Raji (cell line): ENCODE results near the gene PIM3.

Experiments used
- POLR2A ChIP-seq: IDR thresholded peaks from 2 replicates; pipeline ENCODE4 v1.6.1; 2011; ENCODE audit warnings: low read depth, low read length, control low read depth; ENCODE audit not compliant: insufficient read depth

Gene PIM3

GRCh38 chr22:49973018-49973961 lies 12.7 kb downstream of the PIM3 start:
- TF ChIP-seq POLR2A = no peak

GRCh38 chr22:49975543-49976389 lies 15.2 kb downstream of the PIM3 start:
- TF ChIP-seq POLR2A = 0 out of 2 replicates have a peak, but pooled peaks have one; percentile 24

GRCh38 chr22:49976439-49977175 lies 16.0 kb downstream of the PIM3 start:
- TF ChIP-seq POLR2A = 0 out of 2 replicates have a peak, but pooled peaks have one; percentile 17

GRCh38 chr22:49977578-49977977 lies 17.0 kb downstream of the PIM3 start:
- TF ChIP-seq POLR2A = no peak

- no peak for TF ChIP-seq POLR2A
These were observed 19.2 kb downstream of the PIM3 start for GRCh38 chr22:49979587-49980264.

GRCh38 chr22:49983148-49984042 lies 22.8 kb downstream of the PIM3 start:
- TF ChIP-seq POLR2A = no peak

- TF ChIP-seq POLR2A = no peak
These were observed 25.8 kb downstream of the PIM3 start for GRCh38 chr22:49986325-49986724.

GRCh38 chr22:49991167-49991566 lies 30.6 kb downstream of the PIM3 start:
- TF ChIP-seq POLR2A = no peak

- TF ChIP-seq POLR2A = no peak
These were observed 31.4 kb downstream of the PIM3 start for GRCh38 chr22:49991907-49992533.

GRCh38 chr22:49992921-49993648 lies 32.5 kb downstream of the PIM3 start:
- no peak for TF ChIP-seq POLR2A

- TF ChIP-seq POLR2A = no peak
These were observed 33.2 kb downstream of the PIM3 start for GRCh38 chr22:49993649-49994360.
